ENCODE measurements around the gene SESN2.

DNA sequence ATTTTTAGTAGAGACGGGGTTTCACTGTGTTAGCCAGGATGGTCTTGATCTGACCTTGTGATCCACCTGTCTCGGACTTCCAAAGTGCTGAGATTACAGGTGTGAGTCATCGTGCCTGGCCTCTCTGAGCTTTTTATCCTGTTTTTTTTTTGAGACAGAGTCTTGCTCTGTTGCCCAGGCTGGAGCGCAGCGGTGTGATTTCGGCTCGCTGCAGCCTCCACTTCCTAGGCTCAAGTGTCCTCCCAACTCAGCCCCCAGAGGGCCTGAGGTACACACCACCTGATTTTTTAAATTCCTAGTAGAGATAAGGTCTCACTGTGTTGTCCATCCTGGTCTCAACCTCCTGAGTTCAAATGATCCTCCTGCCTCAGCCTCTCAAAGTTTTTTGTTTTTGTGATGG lies 20.4 kb downstream of the SESN2 start:
- TF ChIP-seq, protein P1, sequence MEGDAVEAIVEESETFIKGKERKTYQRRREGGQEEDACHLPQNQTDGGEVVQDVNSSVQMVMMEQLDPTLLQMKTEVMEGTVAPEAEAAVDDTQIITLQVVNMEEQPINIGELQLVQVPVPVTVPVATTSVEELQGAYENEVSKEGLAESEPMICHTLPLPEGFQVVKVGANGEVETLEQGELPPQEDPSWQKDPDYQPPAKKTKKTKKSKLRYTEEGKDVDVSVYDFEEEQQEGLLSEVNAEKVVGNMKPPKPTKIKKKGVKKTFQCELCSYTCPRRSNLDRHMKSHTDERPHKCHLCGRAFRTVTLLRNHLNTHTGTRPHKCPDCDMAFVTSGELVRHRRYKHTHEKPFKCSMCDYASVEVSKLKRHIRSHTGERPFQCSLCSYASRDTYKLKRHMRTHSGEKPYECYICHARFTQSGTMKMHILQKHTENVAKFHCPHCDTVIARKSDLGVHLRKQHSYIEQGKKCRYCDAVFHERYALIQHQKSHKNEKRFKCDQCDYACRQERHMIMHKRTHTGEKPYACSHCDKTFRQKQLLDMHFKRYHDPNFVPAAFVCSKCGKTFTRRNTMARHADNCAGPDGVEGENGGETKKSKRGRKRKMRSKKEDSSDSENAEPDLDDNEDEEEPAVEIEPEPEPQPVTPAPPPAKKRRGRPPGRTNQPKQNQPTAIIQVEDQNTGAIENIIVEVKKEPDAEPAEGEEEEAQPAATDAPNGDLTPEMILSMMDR (IDR thresholded peaks at IDR 0.05) = no peak
- no peak for TF ChIP-seq POLR2A (IDR thresholded peaks at IDR 0.05)

Measured in right lobe of liver (tissue), 4 donors.